Activated CD8-positive, alpha-beta memory T cell treated with anti-CD3 and anti-CD28 coated beads, Interleukin-2, amount 50 U/mL, for 48 hours (primary cell): ENCODE data around the gene CLIC4.

Source experiments
- DNase-seq: peaks from one replicate; pipeline ENCODE4 v3.0.0-alpha.2; 2020

CLIC4 gene

GRCh38 chr1:24862775-24863483, 117.7 kb downstream of the CLIC4 start:
- peak; percentile 37 for DNase-seq

- no peak for DNase-seq
Measured at GRCh38 chr1:24864370-24864777, 119.1 kb downstream of the CLIC4 start.

- DNase-seq, result no peak
Measured at GRCh38 chr1:24865168-24865567, 119.9 kb downstream of the CLIC4 start.

- DNase-seq, result no peak
Measured at GRCh38 chr1:24865587-24865986, 120.3 kb downstream of the CLIC4 start.

GRCh38 chr1:24866211-24867083, 121.2 kb downstream of the CLIC4 start:
- peak; percentile 44 for DNase-seq

GRCh38 chr1:24867084-24867870, 122.0 kb downstream of the CLIC4 start:
- DNase-seq, result peak; percentile 41

- DNase-seq, result peak; percentile 41
Measured at GRCh38 chr1:24868016-24868875, 123.0 kb downstream of the CLIC4 start.

GRCh38 chr1:24870551-24871195, 125.4 kb downstream of the CLIC4 start:
- DNase-seq, result peak; percentile 63

GRCh38 chr1:24871306-24871901, 126.2 kb downstream of the CLIC4 start:
- DNase-seq, result peak; percentile 47

GRCh38 chr1:24872061-24872850, 127.0 kb downstream of the CLIC4 start:
- DNase-seq, result peak; percentile 42

GRCh38 chr1:24873148-24873547, 127.9 kb downstream of the CLIC4 start:
- no peak for DNase-seq

- DNase-seq, result no peak
Measured at GRCh38 chr1:24874056-24874455, 128.8 kb downstream of the CLIC4 start.

- DNase-seq, result no peak
Measured at GRCh38 chr1:24874611-24875234, 129.5 kb downstream of the CLIC4 start.

- peak; percentile 40 for DNase-seq
Measured at GRCh38 chr1:24875257-24875656, 130.0 kb downstream of the CLIC4 start.

GRCh38 chr1:24875991-24876506, 130.8 kb downstream of the CLIC4 start:
- no peak for DNase-seq

- no peak for DNase-seq
Measured at GRCh38 chr1:24878045-24878444, 132.8 kb downstream of the CLIC4 start.

- peak; percentile 26 for DNase-seq
Measured at GRCh38 chr1:24878775-24879742, 133.8 kb downstream of the CLIC4 start.

- DNase-seq, result no peak
Measured at GRCh38 chr1:24881034-24881433, 135.8 kb downstream of the CLIC4 start.
